Spleen (tissue), 11 donors: ENCODE results near the gene PACRG. TPM values are rescaled to one million over a fixed set of nuclear protein-coding genes. Genes with fewer than 3 reads are reported as not detected.

Experiments used
- DNase-seq: peaks from one replicate; pipeline ENCODE4 v3.0.0-alpha.2; 2020
- H3K27ac ChIP-seq, 8 donors: fragments of 200-600 bp; sonication (generic) in 7 of 8; 1 replicate in 4 of 8; 2 replicates in 4 of 8; pipeline versions ENCODE4 v1.5.0 to v1.8.0; 2016 to 2021; ENCODE audit warnings: inconsistent platforms in 4 of 8, mild to moderate bottlenecking in 4 of 8, moderate library complexity in 1 of 8
- H3K27me3 ChIP-seq, 7 donors: fragments of 200-600 bp; sonication (generic) in 6 of 7; replicated peaks in 1 of 7; 1 replicate in 4 of 7; 2 replicates in 3 of 7; pipeline versions ENCODE4 v1.5.0 to v1.8.0; 2016 to 2021; ENCODE audit warnings: inconsistent platforms in 3 of 7, mild to moderate bottlenecking in 1 of 7
- H3K36me3 ChIP-seq, 6 donors: fragments of 200-600 bp; sonication (generic) in 5 of 6; 1 replicate in 4 of 6; 2 replicates in 2 of 6; pipeline versions ENCODE4 v1.5.0 to v1.8.0; 2016 to 2021; ENCODE audit warnings: inconsistent platforms in 2 of 6
- H3K4me1 ChIP-seq, 6 donors: fragments of 200-600 bp; sonication (generic) in 5 of 6; 1 replicate in 3 of 6; 2 replicates in 3 of 6; pipeline versions ENCODE4 v1.5.0 to v1.8.0; 2016 to 2021; ENCODE audit warnings: inconsistent platforms in 3 of 6
- H3K4me3 ChIP-seq, 8 donors: fragments of 200-600 bp; sonication (generic) in 7 of 8; 1 replicate in 4 of 8; 2 replicates in 4 of 8; pipeline versions ENCODE4 v1.5.0 to v1.8.0; 2016 to 2021; ENCODE audit warnings: inconsistent platforms in 4 of 8, mild to moderate bottlenecking in 4 of 8, moderate library complexity in 2 of 8
- H3K9me3 ChIP-seq, 8 donors: fragments of 200-600 bp; sonication (generic) in 7 of 8; 1 replicate in 4 of 8; 2 replicates in 4 of 8; pipeline versions ENCODE4 v1.5.0 to v1.8.0; 2016 to 2021; ENCODE audit warnings: inconsistent platforms in 4 of 8
- CTCF ChIP-seq, 11 experiments: fragments of 200-600 bp in 7 of 11; fragments of 450-650 bp in 4 of 11; sonication (generic) in 4 of 11; IDR thresholded peaks in 8 of 11; conservative IDR thresholded peaks in 3 of 11; 1 replicate in 7 of 11; 2 replicates in 4 of 11; pipeline versions ENCODE4 v1.4.0 to v1.8.0; 2016 to 2021; ENCODE audit warnings: antibody characterized with exemption in 11 of 11, inconsistent platforms in 4 of 11, mild to moderate bottlenecking in 1 of 11
- POLR2A ChIP-seq, 3 donors: fragments of 450-650 bp; IDR thresholded peaks; one replicate each; pipeline ENCODE4 v1.5.1; 2017; ENCODE audit warnings: antibody characterized with exemption in 3 of 3, mild to moderate bottlenecking in 1 of 3
- POLR2AphosphoS5 ChIP-seq, 3 donors: sonication (generic); formaldehyde crosslinking; IDR thresholded peaks; one replicate each; pipeline ENCODE4 v1.5.1; 2017; ENCODE audit warnings: antibody characterized with exemption in 3 of 3
- WGBS, 5 donors: extraction: QIAGEN DNeasy Blood & Tissue Kit in 3 of 5; methylation state at CpG; one replicate each; pipeline versions ENCODE4 v1.1.5 to v1.1.7; 2013 to 2018; 5-methylcytosine and 5-hydroxymethylcytosine counted together
- intact Hi-C: fragments of 100-400 bp; cut with DNase I; formaldehyde crosslinking; loops from one replicate; pipeline ENCODE4 v1.15.0; 2023; ENCODE audit warnings: low total_unique reads
- polyA plus RNA-seq, 3 donors: library from polyadenylated mRNA; stranded (reverse); fragments of 200-250 nt; gene quantifications; one replicate each; pipeline ENCODE4 v1.2.1, GENCODE V29; 2013
- total RNA-seq, 7 donors: library from RNA; depleted of rRNA in 3 of 7; stranded (reverse); fragments of >200 nt in 3 of 7; fragmentation: NEBNext Ultra II Directional in 4 of 7; extraction: Animal tissue kit (Norgen Biotek cat#: 25700) in 4 of 7; gene quantifications; one replicate each; pipeline versions ENCODE4 v1.1.0 to v1.2.1, GENCODE V29; 2016 to 2021
- donor health status: healthy with polysubstance abuse.
- donor health status: DM: no; HTN: no; CAD: no; lungs with moderate emphysema.
- donor health status: DM: no; HTN: no; CAD: no.
- donor health status: Bipolar disorder and iron deficiency.
- donor health status: healthy.
- donor health status: DM: no; HTN: no; CAD: no.
- donor health status: DM: yes; HTN: yes; CAD: no.

PACRG gene
- total and polyA plus RNA-seq, 10 donors, result 0.32 to 2.0 (median 1.0) TPM; not detected in 5

GRCh38 chr6:162921062-162921461 is 193.3 kb downstream of the PACRG start:
- Histone ChIP-seq H3K9me3 (peaks cover 0 to 37% (median 21%) of the 10 kb centered on the region in 8 donors), H3K4me1 (no peaks in the 10 kb centered on the region), H3K4me3 (no peak overlapping the region), H3K27ac (no peak overlapping the region), H3K27me3 (no peaks in the 10 kb centered on the region), H3K36me3 (no peaks in the 10 kb centered on the region)
- TF ChIP-seq CTCF (IDR thresholded peaks at IDR 0.05 in 8 of 11, conservative IDR thresholded peaks at IDR 0.05 in 3 of 11), result no peak
- no peak for DNase-seq
- 22 to 40% (median 30%) methylated on average over 6 of the region's 6 CpGs for WGBS, 5 donors
- intact Hi-C loops, result no loop called here

GRCh38 chr6:162921510-162922040 is 193.8 kb downstream of the PACRG start:
- TF ChIP-seq POLR2AphosphoS5 (IDR thresholded peaks at IDR 0.05), result no peak
- TF ChIP-seq CTCF (IDR thresholded peaks at IDR 0.05 in 8 of 11, conservative IDR thresholded peaks at IDR 0.05 in 3 of 11), result no peak
- no peak for TF ChIP-seq POLR2A (IDR thresholded peaks at IDR 0.05)
- no peaks in the 10 kb centered on the region for H3K27me3 ChIP-seq
- peaks cover 0 to 39% (median 27%) of the 10 kb centered on the region in 8 donors for H3K9me3 ChIP-seq
- no peaks in the 10 kb centered on the region for H3K36me3 ChIP-seq
- 65 to 77% (median 69%) methylated on average over 7 of the region's 7 CpGs for WGBS, 5 donors
- DNase-seq, result no peak
- intact Hi-C loops, result no loop called here
- no peak overlapping the region for H3K4me3 ChIP-seq
- H3K27ac ChIP-seq, result no peak overlapping the region
- H3K4me1 ChIP-seq, result no peaks in the 10 kb centered on the region

GRCh38 chr6:162922563-162923166 is 194.9 kb downstream of the PACRG start:
- Histone ChIP-seq H3K27ac (no peak overlapping the region), H3K36me3 (no peaks in the 10 kb centered on the region), H3K4me3 (no peak overlapping the region), H3K27me3 (no peaks in the 10 kb centered on the region), H3K4me1 (no peaks in the 10 kb centered on the region), H3K9me3 (peaks cover 0 to 50% (median 37%) of the 10 kb centered on the region in 8 donors)
- intact Hi-C loops, result no loop called here
- no peak for TF ChIP-seq CTCF (IDR thresholded peaks at IDR 0.05 in 8 of 11, conservative IDR thresholded peaks at IDR 0.05 in 3 of 11)
- TF ChIP-seq POLR2AphosphoS5 (IDR thresholded peaks at IDR 0.05), result no peak
- no peak for TF ChIP-seq POLR2A (IDR thresholded peaks at IDR 0.05)
- WGBS, 5 donors, result 68 to 83% (median 78%) methylated on average over 1 of the region's 1 CpG
- DNase-seq, result no peak

- no peak for DNase-seq
- no peak for TF ChIP-seq POLR2A (IDR thresholded peaks at IDR 0.05)
- no peak for TF ChIP-seq POLR2AphosphoS5 (IDR thresholded peaks at IDR 0.05)
- no peak for TF ChIP-seq CTCF (IDR thresholded peaks at IDR 0.05 in 8 of 11, conservative IDR thresholded peaks at IDR 0.05 in 3 of 11)
- H3K4me3 ChIP-seq, result no peak overlapping the region
- WGBS, 5 donors, result 59 to 70% (median 67%) methylated on average over 1 of the region's 1 CpG
- peaks cover 0 to 59% (median 41%) of the 10 kb centered on the region in 8 donors for H3K9me3 ChIP-seq
- intact Hi-C loops, result no loop called here
- no peaks in the 10 kb centered on the region for H3K36me3 ChIP-seq
- H3K4me1 ChIP-seq, result no peaks in the 10 kb centered on the region
- no peaks in the 10 kb centered on the region for H3K27me3 ChIP-seq
- H3K27ac ChIP-seq, result no peak overlapping the region
Measured at GRCh38 chr6:162934844-162935243, 207.1 kb downstream of the PACRG start.
